GM19463 (cell line): ENCODE data around the gene SETDB1.

Experiments
- ATAC-seq: cut with Tn5 transposase; IDR thresholded peaks from one replicate; pipeline ENCODE4 v1.9.1; 2021; ENCODE audit warnings: mild to moderate bottlenecking, moderate library complexity; ENCODE audit not compliant: unreplicated experiment

Gene SETDB1

GRCh38 chr1:150974580-150975478, 48.7 kb downstream of the SETDB1 start, which contains the start of gene CERS2:
Gene CERS2 (minus strand): TSS chr1:150974835. CDS start chr1:150969090, 5,745 bp downstream.
- peak; percentile 53 for ATAC-seq

- ATAC-seq: no peak
Measured at GRCh38 chr1:150976401-150976821, 50.2 kb downstream of the SETDB1 start.

GRCh38 chr1:150976879-150977694, 50.9 kb downstream of the SETDB1 start:
- ATAC-seq: no peak

GRCh38 chr1:150979092-150980056, 53.2 kb downstream of the SETDB1 start:
- ATAC-seq: peak; percentile 37

GRCh38 chr1:150981177-150981804, 55.1 kb downstream of the SETDB1 start:
- no peak for ATAC-seq

- no peak for ATAC-seq
Measured at GRCh38 chr1:150981805-150982712, 55.9 kb downstream of the SETDB1 start, which contains the start of gene ANXA9. Gene ANXA9 (plus strand): TSS chr1:150982292. CDS start chr1:150983106, 814 bp downstream.

- ATAC-seq: no peak
Measured at GRCh38 chr1:150985179-150985825, 59.1 kb downstream of the SETDB1 start.

GRCh38 chr1:150987924-150988323, 61.8 kb downstream of the SETDB1 start:
- ATAC-seq: no peak

- ATAC-seq: no peak
Measured at GRCh38 chr1:150992626-150993025, 66.5 kb downstream of the SETDB1 start.

GRCh38 chr1:150994248-150994647, 68.1 kb downstream of the SETDB1 start:
- ATAC-seq: no peak

- no peak for ATAC-seq
Measured at GRCh38 chr1:150995460-150995859, 69.3 kb downstream of the SETDB1 start.

GRCh38 chr1:150995896-150996295, 69.7 kb downstream of the SETDB1 start:
- no peak for ATAC-seq

GRCh38 chr1:150997126-150997872, 71.1 kb downstream of the SETDB1 start:
- ATAC-seq: no peak

- no peak for ATAC-seq
Measured at GRCh38 chr1:150997949-150998348, 71.8 kb downstream of the SETDB1 start.

GRCh38 chr1:150999051-150999674, 73.0 kb downstream of the SETDB1 start:
- no peak for ATAC-seq

GRCh38 chr1:150999926-151000325, 73.8 kb downstream of the SETDB1 start:
- no peak for ATAC-seq

GRCh38 chr1:151000408-151000807, 74.2 kb downstream of the SETDB1 start:
- no peak for ATAC-seq
